ENCODE data around the gene IGFALS.

DNA sequence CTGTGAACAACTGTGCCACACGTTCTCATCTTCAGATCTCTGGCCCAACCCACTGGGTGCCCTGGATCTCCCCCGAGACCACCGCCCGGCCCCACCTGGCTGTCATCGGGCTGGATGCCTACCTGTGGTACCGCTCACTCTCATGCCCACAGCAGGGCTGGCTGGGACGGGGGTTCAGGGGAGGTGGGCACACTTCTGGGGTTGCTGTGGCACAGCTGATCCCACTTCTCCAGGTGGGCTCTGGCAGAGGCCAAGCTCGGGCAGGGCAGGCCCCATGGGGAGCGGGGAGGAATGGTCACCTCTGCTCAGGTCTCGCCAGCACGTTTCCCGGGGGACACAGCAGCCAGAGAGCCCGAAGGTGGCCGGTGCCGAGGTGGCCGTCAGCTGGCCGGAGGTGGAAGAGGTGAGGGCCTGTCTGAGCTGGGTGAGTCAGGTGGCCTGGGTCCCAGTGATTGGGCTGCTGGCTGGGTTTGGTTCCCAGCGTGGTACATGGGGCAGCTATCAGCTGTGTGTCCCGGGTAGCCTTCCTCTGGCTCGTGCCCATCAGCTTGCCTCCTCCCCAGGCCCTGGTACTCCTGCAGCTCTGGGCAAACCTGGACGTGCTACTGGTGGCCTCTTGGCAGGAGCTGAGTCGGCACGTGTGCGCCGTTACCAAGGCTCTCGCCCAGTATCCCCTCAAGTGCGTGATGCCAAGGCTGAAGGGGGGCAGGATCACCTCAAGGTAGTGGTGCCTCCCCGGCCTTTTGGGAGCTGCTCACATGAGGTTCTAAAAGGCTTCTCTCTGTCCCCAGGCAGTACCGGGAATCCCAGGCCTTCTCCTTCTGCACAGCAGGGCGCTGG lies 18.3 kb downstream of the IGFALS start:
- TF ChIP-seq, protein P1, sequence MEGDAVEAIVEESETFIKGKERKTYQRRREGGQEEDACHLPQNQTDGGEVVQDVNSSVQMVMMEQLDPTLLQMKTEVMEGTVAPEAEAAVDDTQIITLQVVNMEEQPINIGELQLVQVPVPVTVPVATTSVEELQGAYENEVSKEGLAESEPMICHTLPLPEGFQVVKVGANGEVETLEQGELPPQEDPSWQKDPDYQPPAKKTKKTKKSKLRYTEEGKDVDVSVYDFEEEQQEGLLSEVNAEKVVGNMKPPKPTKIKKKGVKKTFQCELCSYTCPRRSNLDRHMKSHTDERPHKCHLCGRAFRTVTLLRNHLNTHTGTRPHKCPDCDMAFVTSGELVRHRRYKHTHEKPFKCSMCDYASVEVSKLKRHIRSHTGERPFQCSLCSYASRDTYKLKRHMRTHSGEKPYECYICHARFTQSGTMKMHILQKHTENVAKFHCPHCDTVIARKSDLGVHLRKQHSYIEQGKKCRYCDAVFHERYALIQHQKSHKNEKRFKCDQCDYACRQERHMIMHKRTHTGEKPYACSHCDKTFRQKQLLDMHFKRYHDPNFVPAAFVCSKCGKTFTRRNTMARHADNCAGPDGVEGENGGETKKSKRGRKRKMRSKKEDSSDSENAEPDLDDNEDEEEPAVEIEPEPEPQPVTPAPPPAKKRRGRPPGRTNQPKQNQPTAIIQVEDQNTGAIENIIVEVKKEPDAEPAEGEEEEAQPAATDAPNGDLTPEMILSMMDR (IDR thresholded peaks at IDR 0.05; ENCODE audit: poor library complexity, severe bottlenecking), result no peak
- TF ChIP-seq SMC3 (conservative IDR thresholded peaks at IDR 0.05; ENCODE audit: poor library complexity) (no peak), RAD21 (conservative IDR thresholded peaks at IDR 0.05) (no peak), MXI1 (conservative IDR thresholded peaks at IDR 0.05; ENCODE audit: poor library complexity, severe bottlenecking) (no peak), EZH2 (IDR thresholded peaks at IDR 0.05; ENCODE audit: borderline replicate concordance, insufficient read depth, low read length, poor library complexity, severe bottlenecking) (no peak), EP300 (conservative IDR thresholded peaks at IDR 0.05; ENCODE audit: poor library complexity, severe bottlenecking) (no peak), POLR2AphosphoS5 (IDR thresholded peaks at IDR 0.05) (no peak)
- TF ChIP-seq, protein P2, sequence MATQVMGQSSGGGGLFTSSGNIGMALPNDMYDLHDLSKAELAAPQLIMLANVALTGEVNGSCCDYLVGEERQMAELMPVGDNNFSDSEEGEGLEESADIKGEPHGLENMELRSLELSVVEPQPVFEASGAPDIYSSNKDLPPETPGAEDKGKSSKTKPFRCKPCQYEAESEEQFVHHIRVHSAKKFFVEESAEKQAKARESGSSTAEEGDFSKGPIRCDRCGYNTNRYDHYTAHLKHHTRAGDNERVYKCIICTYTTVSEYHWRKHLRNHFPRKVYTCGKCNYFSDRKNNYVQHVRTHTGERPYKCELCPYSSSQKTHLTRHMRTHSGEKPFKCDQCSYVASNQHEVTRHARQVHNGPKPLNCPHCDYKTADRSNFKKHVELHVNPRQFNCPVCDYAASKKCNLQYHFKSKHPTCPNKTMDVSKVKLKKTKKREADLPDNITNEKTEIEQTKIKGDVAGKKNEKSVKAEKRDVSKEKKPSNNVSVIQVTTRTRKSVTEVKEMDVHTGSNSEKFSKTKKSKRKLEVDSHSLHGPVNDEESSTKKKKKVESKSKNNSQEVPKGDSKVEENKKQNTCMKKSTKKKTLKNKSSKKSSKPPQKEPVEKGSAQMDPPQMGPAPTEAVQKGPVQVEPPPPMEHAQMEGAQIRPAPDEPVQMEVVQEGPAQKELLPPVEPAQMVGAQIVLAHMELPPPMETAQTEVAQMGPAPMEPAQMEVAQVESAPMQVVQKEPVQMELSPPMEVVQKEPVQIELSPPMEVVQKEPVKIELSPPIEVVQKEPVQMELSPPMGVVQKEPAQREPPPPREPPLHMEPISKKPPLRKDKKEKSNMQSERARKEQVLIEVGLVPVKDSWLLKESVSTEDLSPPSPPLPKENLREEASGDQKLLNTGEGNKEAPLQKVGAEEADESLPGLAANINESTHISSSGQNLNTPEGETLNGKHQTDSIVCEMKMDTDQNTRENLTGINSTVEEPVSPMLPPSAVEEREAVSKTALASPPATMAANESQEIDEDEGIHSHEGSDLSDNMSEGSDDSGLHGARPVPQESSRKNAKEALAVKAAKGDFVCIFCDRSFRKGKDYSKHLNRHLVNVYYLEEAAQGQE (IDR thresholded peaks at IDR 0.05; ENCODE audit: borderline replicate concordance), result no peak

All from neural cell (in vitro differentiated cells).